WERI-Rb-1 (cell line): Measurements from ENCODE around the gene SETD3.

ENCODE experiments used
- DNase-seq: peaks from one replicate; pipeline ENCODE4 v3.0.0-alpha.2; 2020
- H3K27ac ChIP-seq: fragments of 250-450 bp; sonication (Bioruptor Pico); 2 replicates; pipeline ENCODE4 v1.5.1; 2020; ENCODE audit warnings: mild to moderate bottlenecking, moderate library complexity
- H3K27me3 ChIP-seq: fragments of 250-450 bp; sonication (Bioruptor Pico); 2 replicates; pipeline ENCODE4 v1.5.1; 2021; ENCODE audit warnings: mild to moderate bottlenecking, low read depth, moderate library complexity; ENCODE audit not compliant: insufficient read depth, severe bottlenecking
- H3K36me3 ChIP-seq: fragments of 250-450 bp; sonication (Bioruptor Pico); 2 replicates; pipeline ENCODE4 v1.5.1; 2020; ENCODE audit warnings: mild to moderate bottlenecking, moderate library complexity
- H3K4me3 ChIP-seq: 2 replicates; pipeline ENCODE4 v1.5.1; 2011; ENCODE audit warnings: low read depth, mild to moderate bottlenecking, control low read depth, low read length
- H3K9me3 ChIP-seq: fragments of 250-450 bp; sonication (Bioruptor Pico); 2 replicates; pipeline ENCODE4 v1.5.1; 2021; ENCODE audit warnings: mild to moderate bottlenecking, moderate library complexity; ENCODE audit not compliant: severe bottlenecking
- TF ChIP-seq, protein P1 (sequence below): IDR thresholded peaks from 2 replicates; pipeline ENCODE4 v1.5.1; 2011; ENCODE audit warnings: low read depth, mild to moderate bottlenecking, control low read depth, inconsistent platforms, low read length

Gene SETD3

DNA sequence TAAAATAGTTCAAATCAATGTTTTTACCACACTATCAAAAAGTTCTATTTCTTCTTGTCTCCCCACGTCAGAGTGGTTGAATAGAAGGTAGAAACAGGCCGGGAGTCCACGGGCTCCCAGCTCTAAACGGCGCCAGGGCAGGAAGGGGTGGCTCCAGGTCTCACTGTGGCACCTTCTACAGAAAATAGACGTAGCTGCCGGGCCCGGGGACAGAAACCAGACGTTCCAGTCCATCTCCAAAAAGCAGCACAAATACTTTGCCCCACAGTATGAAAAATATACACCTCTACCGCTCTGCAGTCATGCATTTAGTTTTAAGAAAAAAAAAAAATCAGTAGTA lies 31.4 kb upstream of the SETD3 start:
- Histone ChIP-seq H3K27me3 (no peaks in the 10 kb centered on the region), H3K36me3 (peaks cover 88% of the 10 kb centered on the region), H3K9me3 (no peaks in the 10 kb centered on the region), H3K27ac (no peak overlapping the region), H3K4me3 (no peak overlapping the region)
- TF ChIP-seq, protein P1, sequence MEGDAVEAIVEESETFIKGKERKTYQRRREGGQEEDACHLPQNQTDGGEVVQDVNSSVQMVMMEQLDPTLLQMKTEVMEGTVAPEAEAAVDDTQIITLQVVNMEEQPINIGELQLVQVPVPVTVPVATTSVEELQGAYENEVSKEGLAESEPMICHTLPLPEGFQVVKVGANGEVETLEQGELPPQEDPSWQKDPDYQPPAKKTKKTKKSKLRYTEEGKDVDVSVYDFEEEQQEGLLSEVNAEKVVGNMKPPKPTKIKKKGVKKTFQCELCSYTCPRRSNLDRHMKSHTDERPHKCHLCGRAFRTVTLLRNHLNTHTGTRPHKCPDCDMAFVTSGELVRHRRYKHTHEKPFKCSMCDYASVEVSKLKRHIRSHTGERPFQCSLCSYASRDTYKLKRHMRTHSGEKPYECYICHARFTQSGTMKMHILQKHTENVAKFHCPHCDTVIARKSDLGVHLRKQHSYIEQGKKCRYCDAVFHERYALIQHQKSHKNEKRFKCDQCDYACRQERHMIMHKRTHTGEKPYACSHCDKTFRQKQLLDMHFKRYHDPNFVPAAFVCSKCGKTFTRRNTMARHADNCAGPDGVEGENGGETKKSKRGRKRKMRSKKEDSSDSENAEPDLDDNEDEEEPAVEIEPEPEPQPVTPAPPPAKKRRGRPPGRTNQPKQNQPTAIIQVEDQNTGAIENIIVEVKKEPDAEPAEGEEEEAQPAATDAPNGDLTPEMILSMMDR = no peak
- DNase-seq = no peak

DNA sequence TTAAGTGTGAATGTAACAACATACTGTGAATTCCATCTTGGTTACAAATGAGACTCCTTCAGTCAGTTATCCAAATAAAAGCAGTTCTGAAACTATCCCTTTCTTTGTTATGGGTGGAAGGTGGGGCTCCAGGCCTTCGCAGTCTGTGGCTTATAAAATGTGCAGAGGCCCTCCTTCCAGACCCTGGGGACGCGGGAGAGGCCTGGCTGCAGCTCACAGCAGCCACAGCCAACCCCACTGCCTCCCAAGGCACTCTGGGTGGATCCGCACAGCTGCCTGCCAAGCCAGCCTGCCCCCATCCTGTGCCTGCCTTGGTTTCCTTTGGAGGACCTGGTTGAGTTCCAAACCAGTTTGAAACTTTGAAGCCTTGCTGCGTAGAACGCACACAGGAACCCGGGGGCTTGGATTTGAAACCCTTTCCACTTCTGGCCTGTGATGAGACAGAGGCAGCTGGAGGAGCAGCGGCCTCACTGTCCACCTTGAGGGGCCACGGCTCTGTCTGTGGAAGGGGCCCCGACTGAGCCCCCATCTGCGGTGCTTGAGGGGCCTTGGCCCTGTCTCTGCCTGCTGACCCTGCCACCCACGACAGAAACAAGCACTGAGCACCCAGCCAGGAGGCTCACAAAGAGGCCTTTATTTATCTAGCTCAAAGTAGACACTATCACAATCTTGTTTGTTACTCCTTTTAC lies 30.9 kb upstream of the SETD3 start:
- peaks cover 89% of the 10 kb centered on the region for H3K36me3 ChIP-seq
- TF ChIP-seq, protein P1 = no peak
- no peaks in the 10 kb centered on the region for H3K27me3 ChIP-seq
- no peaks in the 10 kb centered on the region for H3K9me3 ChIP-seq
- H3K27ac ChIP-seq = peak overlapping the region; percentile 26; the same call in 1 of the 2 replicates
- H3K4me3 ChIP-seq = no peak overlapping the region
- DNase-seq = no peak

DNA sequence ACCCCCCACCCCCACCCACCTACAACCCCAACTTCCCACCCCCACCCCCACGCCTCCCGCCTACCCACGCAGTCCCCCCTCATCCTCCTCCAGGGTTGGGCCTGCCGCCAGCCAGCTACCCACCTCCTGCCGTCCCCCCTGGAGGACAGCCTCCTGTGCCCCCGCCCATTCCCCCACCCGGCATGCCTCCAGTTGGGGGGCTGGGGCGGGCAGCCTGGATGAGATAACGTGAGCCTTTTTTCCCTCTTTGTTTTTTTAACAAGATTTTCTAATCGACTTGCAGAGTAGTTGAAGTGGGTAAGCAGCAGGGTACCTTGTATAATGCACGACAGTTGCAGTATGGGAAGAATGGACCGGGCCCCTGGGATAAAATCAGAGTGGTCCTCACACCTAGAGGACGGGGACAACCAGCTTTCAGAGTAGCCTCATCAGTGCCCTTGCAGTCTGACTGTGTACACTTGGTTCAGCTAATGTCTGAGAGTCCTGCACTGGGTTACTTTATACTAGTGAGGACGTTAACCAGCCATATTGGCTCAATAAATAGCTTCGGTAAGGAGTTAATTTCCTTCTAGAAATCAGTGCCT lies 30.0 kb upstream of the SETD3 start:
- Histone ChIP-seq H3K4me3 (no peak overlapping the region), H3K27ac (no peak overlapping the region), H3K27me3 (no peaks in the 10 kb centered on the region), H3K36me3 (peaks cover 89% of the 10 kb centered on the region), H3K9me3 (no peaks in the 10 kb centered on the region)
- TF ChIP-seq, protein P1 = no peak
- DNase-seq = no peak

DNA sequence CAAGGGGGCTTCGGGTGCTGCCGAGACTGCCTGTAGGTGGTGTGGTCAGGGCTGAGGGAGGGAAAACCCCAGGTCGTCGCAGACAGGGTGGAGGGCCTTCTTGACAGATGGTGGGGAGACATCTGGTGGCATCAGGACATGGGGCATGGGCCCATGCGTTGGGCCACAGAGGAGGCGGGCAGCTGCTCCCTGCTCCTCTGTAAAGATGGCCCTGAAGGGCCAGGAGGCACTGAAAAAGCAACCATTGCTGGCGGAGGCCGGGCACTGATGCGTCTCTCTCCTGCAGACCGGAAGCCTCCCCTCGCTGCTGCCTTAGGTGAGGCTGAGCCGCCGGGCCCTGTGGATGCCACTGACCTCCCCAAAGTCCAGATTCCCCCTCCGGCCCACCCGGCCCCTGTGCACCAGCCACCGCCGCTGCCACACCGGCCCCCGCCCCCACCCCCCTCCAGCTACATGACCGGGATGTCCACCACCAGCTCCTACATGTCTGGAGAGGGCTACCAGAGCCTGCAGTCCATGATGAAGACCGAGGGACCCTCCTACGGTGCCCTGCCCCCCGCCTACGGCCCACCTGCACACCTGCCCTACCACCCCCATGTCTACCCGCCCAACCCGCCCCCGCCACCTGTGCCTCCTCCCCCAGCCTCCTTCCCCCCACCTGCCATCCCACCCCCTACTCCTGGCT lies 29.4 kb upstream of the SETD3 start:
- H3K36me3 ChIP-seq = peaks cover 89% of the 10 kb centered on the region
- H3K27ac ChIP-seq = peak overlapping the region; percentile 33
- no peak for DNase-seq
- no peaks in the 10 kb centered on the region for H3K9me3 ChIP-seq
- TF ChIP-seq, protein P1 = no peak
- H3K27me3 ChIP-seq = no peaks in the 10 kb centered on the region
- no peak overlapping the region for H3K4me3 ChIP-seq

DNA sequence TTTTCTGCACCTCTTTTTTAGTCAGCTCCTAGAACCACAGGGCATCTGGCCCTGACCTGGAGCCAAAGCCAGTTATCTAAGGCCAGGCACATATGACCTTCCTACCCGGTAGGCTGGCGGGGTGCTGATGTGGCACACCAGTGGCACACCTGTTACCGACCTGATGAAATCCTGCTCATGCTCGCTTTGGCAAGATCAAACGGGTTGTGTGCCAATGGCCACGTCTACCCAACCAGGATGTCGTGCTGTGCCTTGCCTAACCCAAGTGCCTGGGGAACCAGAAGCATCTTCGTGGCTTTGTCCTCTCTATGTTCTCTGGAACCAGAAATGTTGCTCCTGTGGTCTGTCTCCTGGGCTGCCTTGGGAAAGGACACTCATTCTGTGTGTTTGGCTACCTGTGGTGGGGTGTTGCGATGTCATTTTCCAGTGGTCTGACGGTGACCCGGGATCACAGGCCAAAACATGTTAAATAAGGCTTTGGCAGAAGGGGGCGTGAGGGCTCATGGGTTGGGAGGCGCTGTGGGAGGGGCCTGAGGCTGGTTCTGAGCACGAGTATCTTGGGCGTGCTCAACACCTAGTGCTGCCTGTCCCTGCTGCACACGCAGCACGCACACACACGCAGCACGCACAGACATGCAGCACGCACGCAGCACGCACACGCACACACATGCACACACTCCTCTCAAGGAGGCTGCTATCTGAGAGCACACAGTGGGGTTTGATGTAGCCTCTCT lies 28.4 kb upstream of the SETD3 start:
- Histone ChIP-seq H3K4me3 (no peak overlapping the region), H3K36me3 (peaks cover 86% of the 10 kb centered on the region), H3K9me3 (no peaks in the 10 kb centered on the region), H3K27ac (peak overlapping the region; percentile 33), H3K27me3 (no peaks in the 10 kb centered on the region)
- DNase-seq = peak; percentile 60
- TF ChIP-seq, protein P1 = peak; percentile 21; the same call in 1 of the 2 replicates
